Type B pancreatic cell (in vitro differentiated cells): ENCODE measurements around the gene GLO1. TPM values are rescaled to one million over a fixed set of nuclear protein-coding genes. Genes with fewer than 3 reads are reported as not detected.
"Not testable (repeated sequence)": the region's sequence is repeated elsewhere in the genome, so short reads cannot be mapped to it uniquely, and the experiment has no call there.

Source experiments
- DNase-seq: peaks from one replicate; pipeline ENCODE4 v3.0.0; 2021; ENCODE audit warnings: mixed read lengths; ENCODE audit not compliant: unreplicated experiment; ENCODE audit errors: extremely low spot score
- H3K27ac Mint-ChIP-seq: 2 replicates; pipeline ENCODE4 v1.8.0; 2021; ENCODE audit warnings: mild to moderate bottlenecking, mixed read lengths
- H3K27me3 Mint-ChIP-seq: 2 replicates; pipeline ENCODE4 v1.8.0; 2021; ENCODE audit warnings: mixed read lengths
- H3K36me3 Mint-ChIP-seq: 2 replicates; pipeline ENCODE4 v1.8.0; 2021; ENCODE audit warnings: mixed read lengths
- H3K4me1 Mint-ChIP-seq: one replicate; pipeline ENCODE4 v1.8.0; 2021; ENCODE audit warnings: mixed read lengths; ENCODE audit not compliant: unreplicated experiment
- H3K4me3 Mint-ChIP-seq: 2 replicates; pipeline ENCODE4 v1.8.0; 2021; ENCODE audit warnings: mild to moderate bottlenecking, mixed read lengths
- H3K9me3 Mint-ChIP-seq: 2 replicates; pipeline ENCODE4 v1.8.0; 2021; ENCODE audit warnings: mixed read lengths
- total RNA-seq: library from RNA; stranded (reverse); gene quantifications from 2 replicates; pipeline ENCODE4 v1.2.1, GENCODE V29; 2021; ENCODE audit warnings: low replicate concordance
- TF ChIP-seq, protein P1 (sequence below): fragments of 200-600 bp; sonication (generic); conservative IDR thresholded peaks from 2 replicates; pipeline ENCODE4 v1.5.0; 2021; ENCODE audit warnings: antibody characterized with exemption, mild to moderate bottlenecking

The GLO1 gene
- total RNA-seq, 1 donor from 2014 or later = 98.4 TPM

DNA sequence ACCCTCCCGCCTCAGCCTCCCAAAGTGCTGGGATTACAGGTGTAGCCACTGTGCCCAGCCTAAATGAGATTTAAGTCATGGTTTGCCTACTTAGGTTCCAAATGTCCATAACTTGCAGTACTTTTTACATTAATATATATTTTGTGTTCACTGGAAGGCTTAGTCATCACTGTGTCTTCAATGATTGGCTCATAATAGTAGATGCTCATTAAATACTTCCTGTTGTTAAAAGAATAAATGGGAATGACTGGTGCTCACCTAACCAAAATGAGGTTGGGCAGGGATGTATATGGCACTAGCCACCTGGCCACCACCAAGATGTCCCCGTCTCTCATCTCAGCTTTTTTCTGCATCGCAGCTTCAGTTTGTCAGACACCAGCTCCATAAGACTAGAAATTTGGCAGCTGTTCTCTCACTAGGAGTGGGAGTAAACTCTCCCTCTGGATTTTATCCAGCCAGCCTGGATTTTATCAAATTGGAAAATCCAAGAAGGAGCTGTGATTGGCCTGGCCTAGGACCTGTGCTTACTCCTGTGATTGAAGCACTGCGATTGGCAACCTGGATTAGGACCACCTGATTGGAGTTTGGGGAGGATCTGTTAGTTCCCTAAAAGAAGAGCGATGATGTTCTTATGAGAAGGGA is 1.1 kb upstream of the GLO1 start:
- no peak for DNase-seq
- H3K9me3 Mint-ChIP-seq = peaks cover 9% of the 10 kb centered on the region
- TF ChIP-seq, protein P1, sequence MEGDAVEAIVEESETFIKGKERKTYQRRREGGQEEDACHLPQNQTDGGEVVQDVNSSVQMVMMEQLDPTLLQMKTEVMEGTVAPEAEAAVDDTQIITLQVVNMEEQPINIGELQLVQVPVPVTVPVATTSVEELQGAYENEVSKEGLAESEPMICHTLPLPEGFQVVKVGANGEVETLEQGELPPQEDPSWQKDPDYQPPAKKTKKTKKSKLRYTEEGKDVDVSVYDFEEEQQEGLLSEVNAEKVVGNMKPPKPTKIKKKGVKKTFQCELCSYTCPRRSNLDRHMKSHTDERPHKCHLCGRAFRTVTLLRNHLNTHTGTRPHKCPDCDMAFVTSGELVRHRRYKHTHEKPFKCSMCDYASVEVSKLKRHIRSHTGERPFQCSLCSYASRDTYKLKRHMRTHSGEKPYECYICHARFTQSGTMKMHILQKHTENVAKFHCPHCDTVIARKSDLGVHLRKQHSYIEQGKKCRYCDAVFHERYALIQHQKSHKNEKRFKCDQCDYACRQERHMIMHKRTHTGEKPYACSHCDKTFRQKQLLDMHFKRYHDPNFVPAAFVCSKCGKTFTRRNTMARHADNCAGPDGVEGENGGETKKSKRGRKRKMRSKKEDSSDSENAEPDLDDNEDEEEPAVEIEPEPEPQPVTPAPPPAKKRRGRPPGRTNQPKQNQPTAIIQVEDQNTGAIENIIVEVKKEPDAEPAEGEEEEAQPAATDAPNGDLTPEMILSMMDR = no peak
- peaks cover 3% of the 10 kb centered on the region for H3K27me3 Mint-ChIP-seq
- H3K36me3 Mint-ChIP-seq = peaks cover 29% of the 10 kb centered on the region
- peaks cover 3% of the 10 kb centered on the region for H3K4me1 Mint-ChIP-seq
- no peak overlapping the region for H3K27ac Mint-ChIP-seq
- no peak overlapping the region for H3K4me3 Mint-ChIP-seq

GRCh38 chr6:38701551-38701950 is 1.4 kb downstream of the GLO1 start:
- Mint-ChIP-seq H3K4me3 (peak overlapping the region; percentile 94), H3K36me3 (peaks cover 39% of the 10 kb centered on the region), H3K4me1 (peaks cover 3% of the 10 kb centered on the region), H3K9me3 (peaks cover 14% of the 10 kb centered on the region), H3K27me3 (peaks cover 3% of the 10 kb centered on the region), H3K27ac (no peak overlapping the region)
- TF ChIP-seq, protein P1 = no peak
- no peak for DNase-seq

DNA sequence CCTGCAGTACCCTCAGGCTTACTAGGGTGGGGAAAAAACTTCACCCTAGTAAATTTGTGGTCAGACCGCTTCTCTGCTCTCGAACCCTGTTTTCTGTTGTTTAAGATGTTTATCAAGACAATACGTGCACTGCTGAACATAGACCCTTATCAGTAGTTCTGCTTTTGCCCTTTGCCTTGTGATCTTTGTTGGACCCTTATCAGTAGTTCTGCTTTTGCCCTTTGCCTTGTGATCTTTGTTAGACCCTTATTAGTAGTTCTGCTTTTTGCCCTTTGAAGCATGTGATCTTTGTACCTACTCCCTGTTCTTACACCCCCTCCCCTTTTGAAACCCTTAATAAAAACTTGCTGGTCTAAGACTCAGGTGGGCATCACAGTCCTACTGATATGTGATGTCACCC is 3.2 kb downstream of the GLO1 start:
- Mint-ChIP-seq H3K9me3 (peaks cover 23% of the 10 kb centered on the region), H3K36me3 (peaks cover 57% of the 10 kb centered on the region)
- not testable (repeated sequence) for H3K27me3 Mint-ChIP-seq, H3K4me3 Mint-ChIP-seq, H3K4me1 Mint-ChIP-seq, DNase-seq, H3K27ac Mint-ChIP-seq

- Mint-ChIP-seq H3K9me3 (peaks cover 25% of the 10 kb centered on the region), H3K27ac (no peak overlapping the region), H3K36me3 (peaks cover 64% of the 10 kb centered on the region)
Observed at GRCh38 chr6:38697846-38698245, 5.1 kb downstream of the GLO1 start.

DNA sequence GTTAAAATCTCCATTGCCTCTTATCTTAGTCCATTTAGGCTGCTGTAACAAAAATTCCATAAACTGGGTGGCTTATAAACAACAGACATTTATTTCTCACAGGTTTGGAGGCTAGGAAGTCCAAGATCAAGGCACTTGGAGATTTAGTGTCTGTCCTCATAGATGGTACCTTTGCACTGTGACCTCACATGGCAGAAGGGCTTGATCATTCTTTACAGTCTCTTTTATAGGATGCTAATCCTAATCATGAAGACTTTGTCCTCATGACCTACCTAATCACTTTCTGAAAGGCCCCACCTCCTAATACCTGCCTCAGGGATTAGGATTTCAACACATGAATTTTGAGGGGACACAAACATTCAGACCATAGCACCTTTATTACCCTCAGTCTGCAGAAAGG is 6.6 kb downstream of the GLO1 start:
- Mint-ChIP-seq H3K27ac (no peak overlapping the region), H3K36me3 (peaks cover 61% of the 10 kb centered on the region)
- TF ChIP-seq, protein P1 = no peak

More at GRCh38 chr6:38697846-38698245, 5.1 kb downstream of the GLO1 start:
- Mint-ChIP-seq H3K4me3 (no peak overlapping the region), H3K27me3 (no peaks in the 10 kb centered on the region), H3K4me1 (no peaks in the 10 kb centered on the region)
- TF ChIP-seq, protein P1 = no peak
- DNase-seq = no peak

DNA sequence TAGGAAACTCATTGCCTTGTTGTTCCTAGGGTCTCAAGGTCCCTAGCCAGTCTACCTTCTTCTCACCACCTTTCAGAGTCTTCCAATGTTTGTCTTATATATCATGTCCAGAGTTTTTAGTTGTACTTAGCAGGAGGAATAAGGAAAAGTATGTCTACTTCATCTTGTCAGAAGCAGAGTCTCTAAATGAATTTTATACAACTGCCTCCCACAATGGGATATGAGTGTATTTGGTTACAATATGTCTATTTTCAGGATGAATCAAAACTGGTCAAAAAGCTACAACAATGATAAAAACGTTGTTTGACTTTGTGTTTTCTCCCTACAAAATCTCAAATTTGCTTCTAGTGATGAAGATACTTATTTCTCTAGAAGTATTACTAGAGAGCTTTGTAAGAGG is 7.0 kb downstream of the GLO1 start:
- Mint-ChIP-seq H3K27me3 (no peaks in the 10 kb centered on the region), H3K27ac (no peak overlapping the region), H3K9me3 (peaks cover 25% of the 10 kb centered on the region), H3K4me3 (no peak overlapping the region), H3K4me1 (no peaks in the 10 kb centered on the region), H3K36me3 (peaks cover 57% of the 10 kb centered on the region)
- DNase-seq = no peak
- TF ChIP-seq, protein P1 = no peak

More for the DNA sequence above, 6.6 kb downstream of the GLO1 start:
- Mint-ChIP-seq H3K4me3 (no peak overlapping the region), H3K27me3 (no peaks in the 10 kb centered on the region), H3K4me1 (no peaks in the 10 kb centered on the region), H3K9me3 (peaks cover 25% of the 10 kb centered on the region)
- no peak for DNase-seq
